Measurements from ENCODE around the gene SLC39A8.
"Not testable (repeated sequence)": the region's sequence is repeated elsewhere in the genome, so short reads cannot be mapped to it uniquely, and the experiment has no call there.

SLC39A8 gene

GRCh38 chr4:102344954-102345794 is at the start of gene SLC39A8:
Gene SLC39A8 (minus strand): TSS chr4:102345482. CDS start chr4:102344662, 820 bp downstream.
- Histone ChIP-seq H3K27ac (peak within 1 kb of the TSS; percentile 27 to 91 (median 84)), H3K4me3 (peak within 1 kb of the TSS; percentile 60 to 77 (median 65))

GRCh38 chr4:102392033-102392744 is 46.9 kb upstream of the SLC39A8 start:
- H3K27ac ChIP-seq = no peak overlapping the region
- no peak overlapping the region for H3K4me3 ChIP-seq

GRCh38 chr4:102390438-102390837 is 45.2 kb upstream of the SLC39A8 start:
- no peak overlapping the region for H3K27ac ChIP-seq
- no peak overlapping the region for H3K4me3 ChIP-seq

DNA sequence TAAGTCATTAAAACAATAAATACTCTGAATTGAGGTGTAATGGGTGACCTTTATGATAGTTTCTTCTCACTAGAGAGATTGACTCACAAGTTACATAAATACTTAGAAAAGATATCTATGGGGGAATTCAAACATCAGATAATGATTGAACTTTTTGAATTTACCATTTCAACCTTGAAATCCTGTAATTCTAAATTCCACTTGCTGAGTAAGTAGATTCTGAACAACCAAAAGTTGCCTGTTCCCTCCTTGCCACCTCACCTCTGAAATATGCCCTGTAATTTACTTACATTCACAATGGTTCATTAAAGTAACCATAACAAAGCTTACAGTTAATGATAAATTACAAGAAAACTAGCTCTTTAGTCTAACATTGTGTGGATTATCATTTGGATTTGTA is 43.3 kb upstream of the SLC39A8 start:
- Histone ChIP-seq H3K27ac (no peak overlapping the region), H3K4me3 (no peak overlapping the region)

GRCh38 chr4:102387552-102388150 is 42.4 kb upstream of the SLC39A8 start:
- Histone ChIP-seq H3K4me3 (no peak overlapping the region), H3K27ac (no peak overlapping the region)

DNA sequence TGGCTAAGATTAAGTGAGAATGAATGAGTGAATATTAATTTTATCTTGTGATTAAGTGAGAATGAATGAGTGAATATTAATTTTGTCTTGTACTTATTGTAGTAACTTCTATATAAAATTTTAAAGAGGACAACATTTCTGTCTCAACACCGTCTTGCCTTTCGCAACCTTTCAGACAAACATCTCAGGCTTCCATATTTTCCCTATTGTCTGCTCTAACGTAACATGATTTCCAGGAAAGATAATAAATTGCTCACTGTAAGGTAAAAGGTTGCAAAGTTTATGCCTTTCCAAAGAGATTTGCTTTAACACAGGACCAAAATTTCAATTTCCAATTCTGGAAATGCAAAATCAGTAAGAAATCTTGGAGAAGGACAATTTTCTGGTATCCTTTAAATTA is 41.7 kb upstream of the SLC39A8 start:
- H3K4me3 ChIP-seq = no peak overlapping the region
- no peak overlapping the region for H3K27ac ChIP-seq

DNA sequence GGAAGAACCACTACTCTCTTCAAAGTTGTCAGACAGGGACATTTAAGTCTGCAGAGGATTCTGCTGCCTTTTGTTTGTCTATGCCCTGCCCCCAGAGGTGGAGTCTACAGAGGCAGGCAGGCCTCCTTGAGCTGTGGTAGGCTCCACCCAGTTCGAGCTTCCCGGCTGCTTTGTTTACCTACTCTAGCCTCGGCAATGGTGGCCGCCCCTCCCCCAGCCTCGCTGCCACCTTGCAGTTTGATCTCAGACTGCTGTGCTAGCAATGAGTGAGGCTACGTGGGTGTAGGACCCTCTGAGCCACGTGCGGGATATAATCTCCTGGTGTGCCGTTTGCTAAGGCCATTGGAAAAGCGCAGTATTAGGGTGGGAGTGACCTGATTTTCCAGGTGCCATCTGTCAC is 35.0 kb upstream of the SLC39A8 start:
- H3K4me3 ChIP-seq, H3K27ac ChIP-seq: not testable (repeated sequence)

DNA sequence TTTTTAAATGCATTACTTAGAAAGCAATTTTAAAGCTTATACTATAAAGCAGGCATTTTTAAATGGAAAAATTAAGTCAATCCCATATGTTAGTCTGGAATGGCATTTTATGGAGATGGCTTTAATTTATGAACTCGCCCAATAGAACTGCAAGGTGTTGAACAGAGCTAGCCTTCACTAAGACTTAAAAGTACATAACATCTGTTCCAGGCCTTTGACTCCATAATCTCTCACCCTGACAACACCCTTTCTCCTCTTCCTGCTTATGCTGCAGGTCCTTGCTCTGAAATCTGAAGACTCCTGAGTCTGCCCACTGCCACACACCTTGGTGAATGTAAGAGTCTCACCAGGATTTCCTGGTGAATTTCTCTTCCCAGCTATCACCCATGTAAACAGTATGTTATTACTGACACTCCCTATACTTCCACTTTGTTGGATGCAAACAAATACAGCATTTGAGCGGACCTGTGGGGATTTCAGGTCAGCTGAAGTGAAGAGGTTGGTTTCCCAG is 17.7 kb upstream of the SLC39A8 start:
- no peak overlapping the region for H3K27ac ChIP-seq

GRCh38 chr4:102358128-102358527 is 12.8 kb upstream of the SLC39A8 start:
- no peak overlapping the region for H3K27ac ChIP-seq

More for the DNA sequence above, 17.7 kb upstream of the SLC39A8 start:
- H3K4me3 ChIP-seq = no peak overlapping the region

GRCh38 chr4:102357637-102358036 is 12.4 kb upstream of the SLC39A8 start:
- not testable (repeated sequence) for H3K27ac ChIP-seq, H3K4me3 ChIP-seq

More at GRCh38 chr4:102358128-102358527, 12.8 kb upstream of the SLC39A8 start:
- H3K4me3 ChIP-seq = no peak overlapping the region

- Histone ChIP-seq H3K4me3 (no peak overlapping the region), H3K27ac (no peak overlapping the region)
Measured at GRCh38 chr4:102356562-102357202, 11.4 kb upstream of the SLC39A8 start.

DNA sequence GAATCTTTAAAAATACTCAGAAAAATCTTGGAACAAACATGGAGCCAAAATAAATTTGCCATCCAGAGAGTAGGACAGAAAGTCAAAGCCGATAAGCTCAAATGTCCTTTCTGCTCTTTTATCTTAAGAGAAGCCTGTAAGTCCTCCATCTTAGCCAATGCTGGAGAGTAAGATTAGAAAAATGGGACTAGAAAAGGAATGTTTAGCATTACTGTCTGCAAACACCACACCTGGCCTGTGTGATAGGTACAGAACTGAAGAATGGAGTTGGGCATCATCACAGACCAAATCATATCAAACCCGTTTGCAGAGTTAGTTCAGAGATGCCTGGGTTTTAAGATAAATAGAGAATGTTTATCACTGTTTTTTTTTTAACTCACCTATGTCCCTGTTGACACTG is 10.5 kb upstream of the SLC39A8 start:
- no peak overlapping the region for H3K27ac ChIP-seq
- no peak overlapping the region for H3K4me3 ChIP-seq

- no peak overlapping the region for H3K27ac ChIP-seq
- H3K4me3 ChIP-seq = no peak overlapping the region
Measured at GRCh38 chr4:102354671-102355454, 9.6 kb upstream of the SLC39A8 start.

DNA sequence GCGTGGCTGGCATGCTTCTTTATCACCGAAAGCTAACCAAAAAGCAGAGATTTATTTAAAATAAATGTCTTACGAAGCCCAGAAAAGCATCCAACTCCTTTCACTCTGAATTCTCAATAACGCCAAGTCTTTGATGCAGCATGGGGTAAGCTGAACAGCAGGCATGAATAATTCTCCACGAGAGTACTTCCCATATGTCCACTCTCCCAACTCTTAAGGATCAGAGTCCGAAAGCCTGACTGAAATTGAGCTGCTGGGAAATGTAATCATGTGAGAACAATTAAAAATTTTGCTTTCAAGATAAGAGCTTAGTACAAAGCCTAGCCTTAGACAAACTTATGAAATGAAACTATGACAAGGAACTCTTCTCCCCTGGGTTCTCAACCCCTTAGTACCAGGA is 7.5 kb upstream of the SLC39A8 start:
- Histone ChIP-seq H3K27ac (no peak overlapping the region), H3K4me3 (no peak overlapping the region)

GRCh38 chr4:102350634-102351033 is 5.4 kb upstream of the SLC39A8 start:
- Histone ChIP-seq H3K27ac (no peak overlapping the region), H3K4me3 (no peak overlapping the region)

DNA sequence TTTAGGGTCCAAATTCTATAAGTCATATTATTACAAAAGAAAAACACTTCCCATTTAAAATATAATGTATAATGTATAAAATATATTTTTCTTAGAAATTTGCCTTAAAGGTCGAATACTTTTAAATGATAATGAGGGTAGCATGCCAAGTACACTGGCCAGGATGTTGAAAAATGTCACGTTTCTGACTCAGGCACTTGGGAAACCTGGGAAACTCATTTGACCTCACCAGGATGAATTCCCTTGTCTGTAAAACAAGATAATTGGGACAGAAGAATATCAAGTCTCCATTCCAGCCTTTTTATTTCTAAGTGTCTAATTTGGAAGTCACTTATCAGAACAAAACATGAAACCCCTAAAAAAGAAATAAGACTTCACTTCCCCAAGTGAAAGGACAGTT is 3.4 kb upstream of the SLC39A8 start:
- H3K27ac ChIP-seq = no peak overlapping the region
- no peak overlapping the region for H3K4me3 ChIP-seq

DNA sequence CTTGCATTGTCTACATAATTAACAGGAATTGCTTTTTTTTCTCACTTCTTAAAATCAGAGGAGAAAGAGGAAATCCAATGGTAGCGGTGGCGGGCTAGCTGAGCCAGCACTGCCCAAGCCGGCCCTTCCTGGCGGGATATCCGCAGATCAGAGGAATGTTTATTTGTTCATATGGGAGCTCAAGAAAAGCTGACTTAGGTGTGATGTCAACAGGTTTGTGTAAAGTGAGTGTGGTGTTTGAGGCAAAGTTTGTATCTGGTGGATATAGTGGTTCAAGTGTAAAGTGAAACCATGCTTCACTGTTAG is 466 bp upstream of the SLC39A8 start:
- Histone ChIP-seq H3K4me3 (peak overlapping the region; percentile 60 to 77 (median 65)), H3K27ac (peak overlapping the region in 16 of 21 experiments; percentile 9 to 90 (median 82))

- Histone ChIP-seq H3K4me3 (peak overlapping the region; percentile 60 to 77 (median 65)), H3K27ac (peak overlapping the region; percentile 27 to 91 (median 84))
Measured at GRCh38 chr4:102344520-102344953, 745 bp downstream of the SLC39A8 start.

DNA sequence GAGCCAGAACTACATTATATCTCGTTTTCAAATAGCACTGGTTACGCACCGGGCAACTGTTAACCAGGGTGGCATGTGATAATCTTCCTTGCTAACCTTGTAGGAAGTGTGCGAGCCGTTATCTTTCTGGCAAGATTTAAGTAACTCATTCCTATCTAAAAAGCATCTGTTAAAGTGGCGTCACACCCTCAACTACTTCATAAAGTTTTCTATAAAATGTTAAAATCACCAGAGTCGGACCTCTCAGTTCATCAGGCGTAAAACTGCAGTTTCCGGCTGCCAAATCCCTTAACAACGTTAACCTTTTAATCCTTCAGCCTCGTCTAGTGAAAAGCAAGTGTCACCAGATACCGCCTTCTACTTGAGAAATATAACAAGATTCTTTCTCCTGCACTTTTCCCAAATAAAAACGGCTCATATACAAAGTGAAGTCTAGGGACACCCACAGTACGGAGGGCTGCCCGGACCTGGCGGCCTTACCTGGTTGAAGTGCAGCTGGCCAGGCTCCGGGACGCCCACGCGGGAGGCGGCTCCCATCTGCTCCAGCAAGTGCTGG is 1.2 kb downstream of the SLC39A8 start:
- Histone ChIP-seq H3K27ac (peak overlapping the region; percentile 27 to 91 (median 84)), H3K4me3 (peak overlapping the region; percentile 60 to 77 (median 65))

Data from skin epidermis (tissue), 12 donors.